Vagina (tissue), 2 donors: ENCODE data around the gene PDE2A.

Experiments used
- CTCF ChIP-seq, 3 experiments: fragments of 450-650 bp in 2 of 3; fragments of 200-600 bp in 1 of 3; sonication (generic) in 1 of 3; IDR thresholded peaks; one replicate each; pipeline ENCODE4 v1.5.1; 2017 to 2019; ENCODE audit warnings: antibody characterized with exemption in 3 of 3, mild to moderate bottlenecking in 2 of 3, moderate library complexity in 2 of 3
- POLR2A ChIP-seq, 2 donors: fragments of 450-650 bp; IDR thresholded peaks; one replicate each; pipeline ENCODE4 v1.6.1; 2017; ENCODE audit warnings: antibody characterized with exemption in 2 of 2, mild to moderate bottlenecking in 2 of 2, moderate library complexity in 2 of 2
- POLR2AphosphoS5 ChIP-seq, 2 donors: sonication (generic); formaldehyde crosslinking; IDR thresholded peaks; one replicate each; pipeline ENCODE4 v1.9.0; 2017; ENCODE audit warnings: antibody characterized with exemption in 2 of 2, mild to moderate bottlenecking in 2 of 2, low read depth in 1 of 2; ENCODE audit not compliant: insufficient read depth in 1 of 2

- TF ChIP-seq POLR2A (IDR thresholded peaks at IDR 0.05) (no peak), POLR2AphosphoS5 (IDR thresholded peaks at IDR 0.05; ENCODE audit: insufficient read depth in 1 of 2, low read depth in 1 of 2) (no peak), CTCF (IDR thresholded peaks at IDR 0.05) (no peak)
Measured at GRCh38 chr11:72693271-72693968, 19.2 kb upstream of the PDE2A start.
